HepG2 (cell line): ENCODE measurements around the gene TTC23L. TPM values are rescaled to one million over a fixed set of nuclear protein-coding genes. Genes with fewer than 3 reads are reported as not detected.

ENCODE experiments used
- AGO2 ChIP-seq: fragments of 200-400 bp; formaldehyde crosslinking; optimal IDR thresholded peaks from 2 replicates; pipeline ENCODE3; 2017; ENCODE audit warnings: mild to moderate bottlenecking, low read depth, low read length, moderate library complexity
- AKNA ChIP-seq: sonication (generic); formaldehyde crosslinking; IDR thresholded peaks from 2 replicates; pipeline ENCODE4 v1.4.0; 2020; ENCODE audit warnings: missing genetic modification reagents, borderline replicate concordance
- CAMTA2 ChIP-seq: sonication (generic); formaldehyde crosslinking; IDR thresholded peaks from 2 replicates; pipeline ENCODE4 v1.4.0; 2020; ENCODE audit warnings: mild to moderate bottlenecking, missing genetic modification reagents, borderline replicate concordance
- HNRNPUL1 ChIP-seq: fragments of 200-400 bp; formaldehyde crosslinking; IDR thresholded peaks from 2 replicates; pipeline ENCODE4 v1.6.1; 2017; ENCODE audit warnings: low read depth, mild to moderate bottlenecking, low read length, moderate library complexity
- ISL2 ChIP-seq: sonication (generic); formaldehyde crosslinking; IDR thresholded peaks from 2 replicates; pipeline ENCODE4 v1.5.0; 2020; ENCODE audit warnings: missing genetic modification reagents
- SMARCC2 ChIP-seq: fragments of 450-650 bp; IDR thresholded peaks from 2 replicates; pipeline ENCODE4 v1.6.1; 2017; ENCODE audit warnings: antibody characterized with exemption, mild to moderate bottlenecking
- TFDP1 ChIP-seq: IDR thresholded peaks from 2 replicates; pipeline ENCODE4 v1.6.1; 2016; ENCODE audit warnings: missing compliant biosample characterization, missing genetic modification reagents, borderline replicate concordance
- ZNF275 ChIP-seq: sonication (generic); formaldehyde crosslinking; IDR thresholded peaks from 2 replicates; pipeline ENCODE4 v1.8.0; 2022; ENCODE audit warnings: missing genetic modification reagents, mild to moderate bottlenecking, inconsistent platforms, borderline replicate concordance
- ZNF598 ChIP-seq: sonication (generic); formaldehyde crosslinking; IDR thresholded peaks from 2 replicates; pipeline ENCODE4 v1.5.1; 2020; ENCODE audit warnings: mild to moderate bottlenecking, missing genetic modification reagents, borderline replicate concordance
- ZNF678 ChIP-seq: sonication (generic); formaldehyde crosslinking; IDR thresholded peaks from 2 replicates; pipeline ENCODE4 v1.4.0; 2020; ENCODE audit warnings: mild to moderate bottlenecking, missing genetic modification reagents
- ZNF710 ChIP-seq: sonication (generic); formaldehyde crosslinking; IDR thresholded peaks from 2 replicates; pipeline ENCODE4 v1.5.0; 2020; ENCODE audit warnings: mild to moderate bottlenecking, missing genetic modification reagents, borderline replicate concordance
- ZNF841 ChIP-seq: sonication (generic); formaldehyde crosslinking; IDR thresholded peaks from 2 replicates; pipeline ENCODE4 v1.8.1; 2023; ENCODE audit warnings: missing genetic modification reagents, borderline replicate concordance
- polyA plus RNA-seq, 8 experiments: library from polyadenylated mRNA; depleted of rRNA in 3 of 8; stranded (reverse) in 7 of 8; unstranded in 1 of 8; fragments of >200 nt; fragmentation: Illumina TruSeq in 4 of 8; extraction: Trizol in 4 of 8; gene quantifications; 2 replicates each; pipeline versions ENCODE4 v1.2.1 to v1.2.3, GENCODE V29; 2011 to 2016; ENCODE audit warnings: low read depth in 4 of 8, missing spikeins in 1 of 8, mixed read lengths in 1 of 8; ENCODE audit not compliant: insufficient read depth in 1 of 8
- total RNA-seq, 5 experiments: library from RNA; depleted of rRNA; stranded (reverse); fragments of >200 nt; fragmentation: Illumina TruSeq; extraction: Trizol; gene quantifications; 2 replicates each; pipeline ENCODE4 v1.2.3, GENCODE V29; 2016; ENCODE audit warnings: low read depth in 1 of 5

Gene TTC23L
- total and polyA plus RNA-seq, 2 of the 13 experiments (the other 11 are each of a cell fraction or from before 2014, with no cell fraction given): 0.37 to 1.4 TPM

GRCh38 chr5:34838785-34839714 is at the start of gene TTC23L (continued):
- TF ChIP-seq AKNA (CRISPR knock-in tag) (peak; percentile 81; the same call in 1 of the 2 replicates), AGO2 (peak; percentile 20), HNRNPUL1 (no peak; the same call in 1 of the 2 replicates), ZNF710 (peak; percentile 86), ZNF678 (CRISPR knock-in tag) (peak; percentile 53), TFDP1 (peak; percentile 95), SMARCC2 (no peak), ZNF275 (CRISPR knock-in tag) (peak; percentile 90; the same call in 1 of the 2 replicates), ZNF598 (CRISPR knock-in tag) (peak; percentile 89; the same call in 1 of the 2 replicates), ISL2 (CRISPR knock-in tag) (peak; percentile 72), ZNF841 (CRISPR knock-in tag) (no peak), CAMTA2 (CRISPR knock-in tag) (peak; percentile 91; the same call in 1 of the 2 replicates)
